DMS79 treated with DMSO at 0.1 percent for 48 hours (cell line): ENCODE data around the gene CYP46A1.

Experiments
- DNase-seq: peaks from one replicate; lab custom pipeline; 2025; lab: John Stamatoyannopoulos, UW

CYP46A1 gene

GRCh38 chr14:99673305-99674063 lies 10.6 kb upstream of the CYP46A1 start:
- DNase-seq, result no peak

- DNase-seq, result no peak
Measured at GRCh38 chr14:99674064-99674650, 9.9 kb upstream of the CYP46A1 start.

GRCh38 chr14:99674776-99675381 lies 9.2 kb upstream of the CYP46A1 start:
- no peak for DNase-seq

- no peak for DNase-seq
Measured at GRCh38 chr14:99675382-99675835, 8.7 kb upstream of the CYP46A1 start.

DNA sequence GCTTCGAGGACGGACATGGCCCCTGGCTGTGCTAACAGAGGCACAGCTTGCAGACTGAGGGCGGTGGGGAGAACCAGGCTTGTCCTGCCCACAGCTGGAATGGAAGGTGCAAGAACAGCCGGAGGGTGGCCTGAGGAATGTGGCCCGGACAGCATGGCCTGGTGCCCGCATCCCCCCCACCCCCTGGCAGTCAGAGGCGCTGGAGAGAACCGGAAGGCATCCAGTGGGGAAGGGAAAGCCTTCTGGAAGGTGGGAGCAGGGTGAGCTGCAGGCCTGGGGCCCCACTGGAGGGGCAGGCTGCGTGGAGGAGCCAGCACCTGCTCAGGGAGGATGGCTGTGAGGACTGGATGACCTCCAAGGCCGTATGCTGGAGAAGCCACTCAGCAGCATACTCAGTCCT lies 8.1 kb upstream of the CYP46A1 start:
- DNase-seq, result no peak

GRCh38 chr14:99676657-99677056 lies 7.4 kb upstream of the CYP46A1 start:
- DNase-seq, result no peak

- no peak for DNase-seq
Measured at GRCh38 chr14:99677231-99678140, 6.6 kb upstream of the CYP46A1 start.

- no peak for DNase-seq
Measured at GRCh38 chr14:99678198-99678597, 5.9 kb upstream of the CYP46A1 start.

- no peak for DNase-seq
Measured at GRCh38 chr14:99679111-99679510, 5.0 kb upstream of the CYP46A1 start.

DNA sequence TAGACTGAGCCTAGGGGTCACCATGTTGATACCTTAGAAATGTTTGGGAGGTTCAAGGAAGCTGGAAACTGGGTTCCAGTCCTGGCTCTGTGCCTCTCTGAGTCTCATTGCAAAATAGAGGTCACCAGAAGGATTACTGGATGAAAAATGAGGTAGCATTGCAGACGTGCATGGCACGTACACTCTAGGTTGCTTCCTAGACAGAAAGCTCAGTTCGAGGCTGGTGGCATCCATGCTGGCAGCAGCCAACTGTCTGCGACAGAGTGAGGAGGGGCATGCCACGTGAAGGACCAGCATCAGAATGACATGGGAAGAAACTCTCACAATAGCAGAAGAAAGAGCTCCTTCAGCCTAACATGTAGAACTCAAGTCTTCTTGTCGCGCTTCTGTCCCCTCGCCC lies 4.6 kb upstream of the CYP46A1 start:
- no peak for DNase-seq

- no peak for DNase-seq
Measured at GRCh38 chr14:99679996-99680395, 4.1 kb upstream of the CYP46A1 start.

DNA sequence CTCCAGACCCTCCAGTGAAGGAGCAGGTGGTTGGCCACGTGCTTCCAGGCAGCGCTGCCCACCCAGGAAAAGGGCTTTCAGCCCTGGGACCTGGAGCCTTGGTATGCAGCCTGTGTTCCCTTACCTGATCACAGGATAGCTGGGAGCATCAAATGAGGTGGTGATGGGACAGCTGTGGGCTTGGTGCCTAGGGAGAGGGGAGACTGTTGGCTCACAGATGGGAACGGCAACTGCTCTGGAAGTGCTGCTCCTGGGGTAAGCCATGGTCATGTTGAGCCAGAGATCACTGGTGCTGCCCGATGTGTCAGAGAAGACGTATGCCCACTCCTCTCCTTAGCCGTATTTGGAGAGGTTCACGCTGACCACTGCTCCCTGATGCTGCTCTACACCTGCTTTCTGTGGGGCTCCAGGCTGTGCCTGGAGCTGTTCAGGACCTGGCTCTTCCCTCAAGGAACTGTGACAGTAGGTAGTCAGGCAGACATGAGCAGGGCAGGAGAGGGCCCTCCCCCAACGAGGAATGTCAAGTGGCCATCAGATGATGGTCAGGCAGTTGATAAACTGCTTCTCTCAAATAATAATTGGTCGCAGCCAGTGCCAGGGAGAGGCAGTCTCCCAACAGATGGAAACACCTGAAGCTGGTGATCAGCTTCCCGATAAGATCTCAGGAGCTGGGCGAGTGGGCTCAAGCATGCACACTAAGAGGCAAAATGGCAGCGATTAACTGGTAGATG lies 2.8 kb upstream of the CYP46A1 start:
- peak; percentile 90 for DNase-seq

- no peak for DNase-seq
Measured at GRCh38 chr14:99681832-99682148, 2.3 kb upstream of the CYP46A1 start.

GRCh38 chr14:99682809-99683618 lies 1.1 kb upstream of the CYP46A1 start:
- peak; percentile 76 for DNase-seq

DNA sequence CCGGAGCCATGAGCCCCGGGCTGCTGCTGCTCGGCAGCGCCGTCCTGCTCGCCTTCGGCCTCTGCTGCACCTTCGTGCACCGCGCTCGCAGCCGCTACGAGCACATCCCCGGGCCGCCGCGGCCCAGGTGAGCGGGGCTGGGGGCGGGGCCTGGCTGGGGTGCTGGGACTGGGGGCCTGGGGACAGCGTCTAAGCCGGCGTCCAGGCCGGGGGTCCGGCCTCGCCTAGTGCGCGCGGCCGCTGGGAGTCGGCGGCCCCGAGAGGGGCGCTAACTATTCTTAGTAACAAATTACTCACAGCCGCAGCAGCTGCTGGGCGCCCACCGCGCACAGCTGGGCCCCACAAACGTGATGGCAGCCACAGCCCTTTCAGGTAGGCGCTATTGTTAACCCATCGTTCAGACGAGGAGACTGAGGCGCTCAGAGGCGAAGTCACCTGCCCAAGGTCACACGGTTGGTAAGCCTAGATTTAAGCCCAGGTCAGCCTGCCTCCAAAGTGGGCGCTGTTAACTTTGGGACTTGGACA lies 374 bp downstream of the CYP46A1 start:
- no peak for DNase-seq

- DNase-seq, result no peak
Measured at GRCh38 chr14:99685151-99685591, 1.1 kb downstream of the CYP46A1 start.

- no peak for DNase-seq
Measured at GRCh38 chr14:99685596-99685995, 1.5 kb downstream of the CYP46A1 start.

DNA sequence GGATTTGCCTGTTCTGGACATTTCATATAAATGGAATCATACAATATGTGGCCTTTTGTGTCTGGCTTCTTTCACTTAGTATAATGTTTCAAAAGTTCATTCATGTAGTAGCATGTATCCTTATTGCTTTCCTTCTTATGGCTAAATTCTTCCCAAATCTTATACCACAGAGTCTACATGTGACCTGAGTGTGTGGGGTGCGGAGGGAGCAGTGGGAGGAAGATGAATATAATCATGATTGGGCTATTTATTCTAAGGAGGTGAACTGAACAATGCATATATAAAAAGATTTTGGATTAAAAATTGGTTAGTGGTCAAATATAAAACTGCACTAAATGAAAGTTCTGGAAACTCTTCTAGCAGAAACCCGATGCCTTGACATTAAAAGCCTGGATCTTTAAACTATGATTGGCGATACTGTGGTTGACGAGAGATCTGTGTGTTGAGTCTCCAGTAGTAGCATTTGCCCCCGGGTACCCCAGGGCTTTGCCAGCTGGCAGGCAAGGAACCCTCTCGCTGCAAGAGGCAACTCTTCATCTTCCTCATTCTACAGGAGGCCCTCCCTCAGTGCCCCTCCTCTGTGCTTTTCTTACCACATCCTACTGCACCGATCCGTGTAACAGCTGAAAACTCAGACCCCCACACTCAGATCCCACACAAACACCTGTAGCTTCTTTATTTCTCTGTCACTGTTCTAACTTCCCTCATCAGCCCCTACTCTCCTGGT lies 2.6 kb downstream of the CYP46A1 start:
- no peak for DNase-seq

DNA sequence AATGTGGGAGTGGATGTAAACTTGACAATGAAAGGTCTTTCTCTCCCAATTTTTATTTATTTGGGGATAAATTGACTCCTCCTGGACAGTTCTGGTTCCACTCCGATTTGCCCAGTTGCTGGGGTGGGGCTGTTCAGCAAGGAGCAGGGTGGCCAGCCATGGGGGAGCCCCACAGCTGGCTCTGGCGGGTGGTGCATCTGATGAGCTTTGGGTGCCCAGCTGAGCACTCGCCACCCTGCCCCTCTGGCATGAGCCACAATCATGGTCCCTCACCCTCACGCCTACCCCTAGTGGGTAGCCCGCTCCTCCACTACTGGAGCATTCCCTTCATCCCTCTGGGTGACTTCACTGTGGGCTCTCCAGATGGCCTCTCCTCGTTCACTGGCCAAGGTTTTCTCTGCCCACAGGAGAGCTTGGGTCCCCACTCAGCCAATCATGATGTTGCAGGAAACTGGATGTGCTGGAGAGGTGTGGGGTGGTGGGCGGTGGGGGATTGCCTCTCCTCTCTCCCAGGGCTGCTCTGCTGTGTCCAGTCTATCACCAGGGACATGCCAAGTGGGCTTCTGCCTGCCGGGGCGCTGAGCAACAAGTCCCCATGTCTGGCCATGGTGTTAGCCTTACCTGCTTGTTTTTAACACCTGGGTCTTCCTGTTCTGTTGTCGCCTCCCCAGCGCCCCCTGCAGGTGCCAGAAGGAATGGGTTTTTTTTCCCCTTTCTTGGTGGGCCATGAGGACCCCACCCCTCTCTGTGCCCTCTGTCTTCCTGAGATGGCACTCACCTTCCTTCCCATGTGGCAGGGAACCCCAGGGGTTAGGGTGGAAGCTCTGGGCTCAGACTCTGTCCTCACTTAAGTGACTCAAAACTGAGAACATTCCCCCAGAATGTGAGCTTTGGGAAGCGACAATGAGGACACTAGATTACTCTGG lies 3.4 kb downstream of the CYP46A1 start:
- DNase-seq, result peak; percentile 14
